A673 (cell line): ENCODE results near the gene PRSS8.

Experiments
- CTCF ChIP-seq: fragments of 300-800, 200-600 bp; sonication (generic); conservative IDR thresholded peaks from 2 replicates; pipeline ENCODE4 v1.5.1; 2017; ENCODE audit warnings: low read depth, mild to moderate bottlenecking, antibody characterized with exemption, low read length, moderate library complexity, mixed read lengths
- EZH2 ChIP-seq: fragments of 200-600 bp; sonication (generic); IDR thresholded peaks from 2 replicates; pipeline ENCODE4 v1.6.1; 2017; ENCODE audit warnings: borderline replicate concordance, low read depth, mild to moderate bottlenecking, mixed read lengths, antibody characterized with exemption, low read length; ENCODE audit not compliant: poor library complexity, severe bottlenecking

GRCh38 chr16:31167315-31167714 lies 31.8 kb upstream of the PRSS8 start:
- TF ChIP-seq CTCF (no peak), EZH2 (no peak)
